ENCODE measurements around the gene UBR2. TPM values are rescaled to one million over a fixed set of nuclear protein-coding genes. Genes with fewer than 3 reads are reported as not detected.

UBR2 gene
- polyA plus RNA-seq, 3 donors from 2014 or later: 6.4 to 17.7 (median 10.6) TPM

DNA sequence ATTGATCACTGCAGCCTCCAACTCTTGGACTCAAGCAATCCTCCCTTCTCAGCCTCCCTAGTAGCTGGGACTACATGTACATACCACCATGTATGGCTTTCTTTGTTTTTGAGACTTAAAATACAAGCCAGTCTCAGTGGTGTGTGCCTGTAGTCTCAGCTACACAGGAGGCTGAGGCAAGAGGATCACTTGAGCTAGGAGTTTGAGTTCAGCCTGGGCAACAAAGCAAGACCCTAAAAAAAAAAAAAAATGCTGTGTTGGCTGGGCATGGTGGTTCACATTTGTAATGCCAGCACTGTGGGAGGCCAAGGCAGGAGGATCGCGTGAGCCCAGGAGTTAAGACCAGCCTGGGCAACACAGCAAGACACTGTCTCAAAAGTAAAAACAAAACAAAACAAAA is 51.7 kb downstream of the UBR2 start:
- no peak overlapping the region for H3K4me3 Mint-ChIP-seq
- DNase-seq: no peak
- H3K27me3 Mint-ChIP-seq (ENCODE audit: low read depth in 3 of 3): peaks cover 0 to 2% (median 0%) of the 10 kb centered on the region in 3 donors
- H3K9me3 Mint-ChIP-seq: no peaks in the 10 kb centered on the region
- peak overlapping the region in 2 of 6 donors; percentile 40 to 70 for H3K27ac Mint-ChIP-seq
- H3K36me3 Mint-ChIP-seq: peaks cover 6 to 12% (median 7%) of the 10 kb centered on the region in 3 donors
- H3K4me1 Mint-ChIP-seq: peaks cover 0 to 1% of the 10 kb centered on the region in 2 donors

DNA sequence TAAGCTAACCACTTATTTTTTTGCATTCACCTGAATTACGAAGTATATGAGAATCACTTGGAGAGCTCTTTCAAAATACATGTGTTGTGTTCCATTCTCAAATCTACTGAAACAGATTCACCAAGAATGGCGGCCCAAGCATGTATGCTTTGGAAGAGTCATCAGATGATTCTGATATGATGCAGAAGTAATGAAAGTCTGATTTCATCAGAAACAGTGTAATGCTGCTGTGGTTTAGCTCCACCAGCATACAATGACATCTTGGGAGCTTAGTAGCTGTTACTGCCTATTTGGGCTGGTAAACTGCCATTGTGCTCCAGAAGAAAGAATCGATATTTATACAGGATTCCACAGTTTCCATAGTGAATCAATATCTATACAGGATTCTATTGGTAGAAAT is 52.9 kb downstream of the UBR2 start:
- Mint-ChIP-seq H3K9me3 (no peaks in the 10 kb centered on the region), H3K27me3 (ENCODE audit: low read depth in 3 of 3) (peaks cover 0 to 2% (median 0%) of the 10 kb centered on the region in 3 donors), H3K36me3 (peaks cover 6 to 12% (median 12%) of the 10 kb centered on the region in 3 donors), H3K4me1 (peaks cover 0 to 1% of the 10 kb centered on the region in 2 donors), H3K27ac (no peak overlapping the region), H3K4me3 (no peak overlapping the region)
- no peak for DNase-seq

DNA sequence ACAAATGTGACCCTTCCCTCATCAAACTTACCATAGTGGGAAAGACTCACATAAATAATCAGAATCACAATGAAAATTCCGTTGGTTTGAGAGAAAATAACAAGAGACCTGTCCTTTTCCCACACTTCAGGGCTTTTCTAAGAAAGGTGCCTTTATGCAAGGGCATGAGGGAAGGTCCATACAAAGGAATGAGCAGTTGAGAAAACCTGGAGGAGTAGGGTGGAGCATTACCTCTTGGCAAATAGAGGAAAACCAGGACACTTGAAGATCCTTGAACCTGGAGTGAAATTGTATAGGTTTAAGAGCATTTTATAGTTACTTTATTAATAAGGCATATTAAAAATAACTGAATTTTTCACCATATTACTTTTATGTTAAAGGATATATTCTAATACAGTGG is 54.3 kb downstream of the UBR2 start:
- Mint-ChIP-seq H3K36me3 (peaks cover 4 to 13% (median 12%) of the 10 kb centered on the region in 3 donors), H3K4me1 (peaks cover 0 to 1% of the 10 kb centered on the region in 2 donors), H3K9me3 (no peaks in the 10 kb centered on the region), H3K4me3 (no peak overlapping the region), H3K27ac (no peak overlapping the region), H3K27me3 (ENCODE audit: low read depth in 3 of 3) (peaks cover 0 to 2% (median 0%) of the 10 kb centered on the region in 3 donors)
- DNase-seq: no peak

DNA sequence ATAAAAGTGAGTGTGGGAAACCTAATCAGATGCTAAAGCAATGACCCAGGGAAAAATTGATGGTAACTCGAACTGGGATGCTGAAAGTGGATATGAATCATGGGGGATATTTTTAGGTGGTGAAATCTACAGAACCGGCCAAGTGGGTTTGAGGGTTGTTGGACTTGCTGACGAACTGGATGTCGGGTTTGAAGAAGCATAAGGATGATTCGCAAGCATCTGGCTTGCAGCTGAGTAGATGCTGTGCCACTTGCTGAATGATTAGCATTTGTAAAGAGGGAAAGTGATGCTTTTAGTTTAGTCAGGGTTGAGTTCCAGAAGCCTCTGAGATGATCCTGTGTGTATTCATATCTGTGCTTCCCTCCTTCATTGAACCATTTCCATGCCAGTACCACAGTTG is 54.9 kb downstream of the UBR2 start:
- Mint-ChIP-seq H3K4me3 (no peak overlapping the region), H3K27me3 (ENCODE audit: low read depth in 3 of 3) (peaks cover 0 to 2% (median 0%) of the 10 kb centered on the region in 3 donors), H3K27ac (peak overlapping the region in 3 of 6 donors; percentile 8 to 14 (median 10)), H3K36me3 (peaks cover 3 to 12% (median 12%) of the 10 kb centered on the region in 3 donors), H3K4me1 (peaks cover 0 to 1% of the 10 kb centered on the region in 2 donors), H3K9me3 (no peaks in the 10 kb centered on the region)
- DNase-seq: no peak

DNA sequence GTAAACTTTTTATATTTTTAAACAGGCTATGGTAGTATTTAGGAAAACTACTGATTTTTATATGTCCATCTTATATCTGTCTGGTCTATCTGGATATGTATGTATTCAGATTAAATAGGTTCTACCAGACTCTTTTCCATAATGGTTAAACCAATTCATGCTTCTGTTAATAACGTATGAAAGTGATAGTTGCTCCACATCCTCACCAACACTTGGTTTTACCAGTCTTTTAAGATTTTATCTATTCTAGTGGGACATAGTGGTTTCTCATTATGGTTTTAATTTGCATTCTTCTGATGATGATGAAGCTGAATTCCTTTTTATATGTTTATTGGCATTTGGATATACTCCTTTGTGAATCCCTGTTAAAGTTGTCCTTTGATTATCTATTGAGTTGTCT is 56.1 kb downstream of the UBR2 start:
- DNase-seq: no peak
- no peak overlapping the region for H3K4me3 Mint-ChIP-seq
- H3K36me3 Mint-ChIP-seq: peaks cover 3 to 12% (median 12%) of the 10 kb centered on the region in 3 donors
- peaks cover 0 to 2% (median 0%) of the 10 kb centered on the region in 3 donors for H3K27me3 Mint-ChIP-seq (ENCODE audit: low read depth in 3 of 3)
- peaks cover 0 to 1% of the 10 kb centered on the region in 2 donors for H3K4me1 Mint-ChIP-seq
- no peaks in the 10 kb centered on the region for H3K9me3 Mint-ChIP-seq
- peak overlapping the region in 1 of 6 donors; percentile 11 for H3K27ac Mint-ChIP-seq

DNA sequence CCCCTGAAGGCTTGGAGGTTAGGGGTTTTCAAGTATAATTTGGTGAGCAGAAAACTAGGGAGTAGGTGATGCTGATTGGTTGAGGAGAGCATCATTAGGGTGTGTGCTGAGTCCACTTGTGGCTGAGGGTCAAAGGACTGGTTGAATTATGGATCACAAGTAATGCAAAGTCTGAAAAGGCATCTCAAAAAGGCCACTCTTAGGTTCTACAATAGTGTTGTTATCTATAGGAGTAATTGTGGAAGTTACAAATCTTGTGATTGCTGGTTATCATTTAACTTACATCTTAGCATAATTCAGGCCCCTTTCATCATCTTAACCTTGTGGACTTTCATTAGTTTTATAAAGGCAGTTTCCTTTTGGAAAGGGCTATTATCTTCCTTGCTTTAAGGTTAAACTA is 60.8 kb downstream of the UBR2 start:
- peak overlapping the region in 5 of 6 donors; percentile 16 to 77 (median 45) for H3K27ac Mint-ChIP-seq
- no peak for DNase-seq
- H3K4me1 Mint-ChIP-seq: peaks cover 1 to 23% of the 10 kb centered on the region in 2 donors
- no peak overlapping the region for H3K4me3 Mint-ChIP-seq
- H3K36me3 Mint-ChIP-seq: peaks cover 5 to 8% (median 7%) of the 10 kb centered on the region in 3 donors
- H3K27me3 Mint-ChIP-seq (ENCODE audit: low read depth in 3 of 3): no peaks in the 10 kb centered on the region
- H3K9me3 Mint-ChIP-seq: no peaks in the 10 kb centered on the region

DNA sequence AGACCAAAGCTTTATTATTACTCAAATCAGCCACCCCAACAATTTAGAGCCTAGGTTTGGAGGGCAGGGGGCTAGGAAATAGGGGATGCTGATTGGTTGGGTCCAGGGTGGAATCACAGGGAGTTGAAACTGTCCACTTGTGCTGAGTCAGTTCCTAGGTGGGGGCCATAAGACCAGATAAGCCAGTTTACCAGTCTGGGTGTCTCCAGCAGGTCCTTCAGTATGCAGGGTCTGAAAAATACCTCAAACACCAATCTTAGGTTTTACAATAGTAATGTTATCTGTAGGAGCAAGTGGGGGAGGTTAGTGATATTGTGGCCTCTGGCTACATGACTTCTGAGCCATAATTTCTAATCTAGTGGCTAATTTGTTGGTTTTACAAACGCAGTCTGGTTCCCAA is 63.2 kb downstream of the UBR2 start:
- H3K9me3 Mint-ChIP-seq: no peaks in the 10 kb centered on the region
- H3K27ac Mint-ChIP-seq: peak overlapping the region in 2 of 6 donors; percentile 43 to 76
- H3K4me3 Mint-ChIP-seq: no peak overlapping the region
- no peak for DNase-seq
- H3K36me3 Mint-ChIP-seq: peaks cover 0 to 12% (median 8%) of the 10 kb centered on the region in 3 donors
- peaks cover 6 to 38% of the 10 kb centered on the region in 2 donors for H3K4me1 Mint-ChIP-seq
- no peaks in the 10 kb centered on the region for H3K27me3 Mint-ChIP-seq (ENCODE audit: low read depth in 3 of 3)

DNA sequence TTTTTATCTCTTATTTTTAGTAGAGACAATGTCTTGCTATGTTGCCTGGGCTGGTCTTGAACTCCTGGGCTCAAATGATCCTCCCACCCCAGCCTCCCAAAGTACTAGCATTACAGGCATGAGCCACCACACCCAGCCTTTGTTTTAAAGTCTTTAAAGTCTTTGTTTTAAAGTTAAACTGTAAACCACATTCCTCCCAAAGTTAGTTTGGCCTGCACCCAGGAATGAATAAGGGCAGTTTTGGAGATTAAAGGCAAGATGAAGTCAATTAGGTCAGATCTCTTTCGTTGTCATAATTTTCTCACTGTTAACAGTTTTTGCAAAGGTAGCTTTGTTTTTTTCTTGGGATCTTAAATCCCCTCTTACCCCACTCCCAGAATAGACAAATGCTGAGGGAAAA is 63.8 kb downstream of the UBR2 start:
- DNase-seq: no peak
- no peaks in the 10 kb centered on the region for H3K27me3 Mint-ChIP-seq (ENCODE audit: low read depth in 3 of 3)
- peaks cover 0 to 18% (median 13%) of the 10 kb centered on the region in 3 donors for H3K36me3 Mint-ChIP-seq
- peaks cover 6 to 38% of the 10 kb centered on the region in 2 donors for H3K4me1 Mint-ChIP-seq
- H3K9me3 Mint-ChIP-seq: no peaks in the 10 kb centered on the region
- peak overlapping the region in 4 of 6 donors; percentile 4 to 70 (median 20) for H3K27ac Mint-ChIP-seq
- H3K4me3 Mint-ChIP-seq: no peak overlapping the region

DNA sequence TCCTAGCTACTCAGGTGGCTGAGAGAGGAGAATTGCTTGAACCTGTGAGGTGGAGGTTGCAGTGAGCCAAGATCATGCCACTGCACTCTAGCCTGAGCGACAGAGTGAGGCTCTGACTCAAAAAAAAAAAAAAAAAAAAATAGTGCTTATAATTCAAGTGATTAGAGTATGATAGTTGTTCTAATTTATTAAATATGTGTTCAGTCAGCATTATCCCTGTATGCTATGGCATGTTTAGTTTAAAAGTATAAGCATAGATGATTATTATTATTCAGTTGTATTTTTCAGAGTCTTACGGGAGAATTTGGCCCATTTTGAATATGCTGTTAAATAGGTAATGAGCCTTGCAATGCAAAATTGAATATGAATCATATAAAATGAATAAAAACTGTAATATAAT is 64.8 kb downstream of the UBR2 start:
- Mint-ChIP-seq H3K27ac (peak overlapping the region in 4 of 6 donors; percentile 17 to 68 (median 36)), H3K9me3 (no peaks in the 10 kb centered on the region), H3K36me3 (peaks cover 0 to 20% (median 13%) of the 10 kb centered on the region in 3 donors), H3K27me3 (ENCODE audit: low read depth in 3 of 3) (no peaks in the 10 kb centered on the region), H3K4me1 (peaks cover 6 to 38% of the 10 kb centered on the region in 2 donors), H3K4me3 (no peak overlapping the region)
- DNase-seq: no peak

DNA sequence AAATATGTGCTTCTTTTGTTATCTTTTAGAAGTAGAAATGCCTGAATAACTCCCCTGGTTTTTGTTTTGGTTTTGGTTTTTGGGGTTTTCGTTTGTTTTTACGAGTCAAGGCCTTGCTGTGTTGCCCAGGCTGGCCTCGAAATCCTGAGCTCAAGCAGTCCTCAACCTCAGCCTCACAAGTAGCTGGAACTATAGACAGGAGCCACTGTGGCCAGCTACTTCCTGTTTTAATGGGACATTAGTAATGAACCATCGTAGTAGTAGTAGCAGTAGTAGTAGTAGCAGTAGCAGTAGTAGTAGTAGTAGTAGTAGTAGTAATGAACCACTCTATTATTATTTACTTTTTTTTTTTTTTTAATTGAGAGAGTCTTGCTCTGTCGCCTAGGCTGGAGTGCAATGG is 66.0 kb downstream of the UBR2 start:
- peaks cover 0 to 23% (median 13%) of the 10 kb centered on the region in 3 donors for H3K36me3 Mint-ChIP-seq
- peak overlapping the region; percentile 83 to 96 (median 90) for H3K27ac Mint-ChIP-seq
- H3K27me3 Mint-ChIP-seq (ENCODE audit: low read depth in 3 of 3): no peaks in the 10 kb centered on the region
- peak overlapping the region in 2 of 5 donors; percentile 18 to 65 for H3K4me3 Mint-ChIP-seq
- peaks cover 6 to 38% of the 10 kb centered on the region in 2 donors for H3K4me1 Mint-ChIP-seq
- DNase-seq: peak in 2 of 3 donors; percentile 0 to 8
- H3K9me3 Mint-ChIP-seq: no peaks in the 10 kb centered on the region

DNA sequence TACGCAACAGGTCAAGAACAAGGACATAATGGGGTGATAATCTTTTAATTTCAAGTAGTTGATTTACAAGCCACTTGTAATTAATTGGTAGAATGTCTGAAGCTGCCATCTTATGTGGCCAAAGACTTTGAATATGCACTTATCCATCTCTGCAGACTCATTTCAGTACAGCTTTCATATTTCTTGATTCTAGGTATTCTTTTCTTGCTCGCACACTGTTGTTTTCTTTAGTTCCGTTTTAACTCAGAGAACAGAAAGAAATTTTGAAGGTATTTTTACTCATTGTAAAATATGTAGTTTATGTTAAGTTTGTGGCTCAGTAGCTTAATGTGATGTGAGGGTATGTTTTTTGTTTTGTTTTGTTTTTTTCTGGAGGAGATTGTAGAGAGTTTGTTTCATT is 73.9 kb downstream of the UBR2 start:
- Mint-ChIP-seq H3K9me3 (no peaks in the 10 kb centered on the region), H3K4me1 (peaks cover 1 to 6% of the 10 kb centered on the region in 2 donors), H3K27me3 (ENCODE audit: low read depth in 3 of 3) (peaks cover 0 to 6% (median 0%) of the 10 kb centered on the region in 3 donors), H3K27ac (peak overlapping the region in 3 of 6 donors; percentile 18 to 55 (median 38)), H3K36me3 (peaks cover 17 to 44% (median 29%) of the 10 kb centered on the region in 3 donors), H3K4me3 (no peak overlapping the region)
- no peak for DNase-seq

DNA sequence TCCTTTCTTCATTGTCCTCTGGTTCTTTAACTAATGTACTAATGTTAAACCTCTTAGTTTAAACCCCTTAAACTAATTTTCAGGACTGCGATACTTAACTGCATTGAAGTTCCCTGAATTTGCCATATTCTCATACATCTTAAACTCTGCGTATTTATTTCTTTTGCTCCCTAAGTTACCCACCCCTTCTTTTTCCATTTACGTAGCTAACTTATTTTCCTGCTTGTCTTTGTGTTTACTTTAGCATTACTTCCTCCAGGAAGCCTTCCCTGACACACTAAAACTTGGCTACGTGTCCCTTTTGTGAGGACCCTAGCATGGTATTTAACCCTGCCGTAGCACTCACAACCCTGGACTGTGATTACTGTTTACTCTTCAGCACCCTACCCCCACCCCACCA is 79.0 kb downstream of the UBR2 start:
- Mint-ChIP-seq H3K27me3 (ENCODE audit: low read depth in 3 of 3) (peaks cover 0 to 4% (median 0%) of the 10 kb centered on the region in 3 donors), H3K36me3 (peaks cover 7 to 38% (median 29%) of the 10 kb centered on the region in 3 donors), H3K27ac (peak overlapping the region in 1 of 6 donors; percentile 86), H3K9me3 (no peaks in the 10 kb centered on the region), H3K4me3 (no peak overlapping the region), H3K4me1 (peaks cover 1 to 6% of the 10 kb centered on the region in 2 donors)
- no peak for DNase-seq

DNA sequence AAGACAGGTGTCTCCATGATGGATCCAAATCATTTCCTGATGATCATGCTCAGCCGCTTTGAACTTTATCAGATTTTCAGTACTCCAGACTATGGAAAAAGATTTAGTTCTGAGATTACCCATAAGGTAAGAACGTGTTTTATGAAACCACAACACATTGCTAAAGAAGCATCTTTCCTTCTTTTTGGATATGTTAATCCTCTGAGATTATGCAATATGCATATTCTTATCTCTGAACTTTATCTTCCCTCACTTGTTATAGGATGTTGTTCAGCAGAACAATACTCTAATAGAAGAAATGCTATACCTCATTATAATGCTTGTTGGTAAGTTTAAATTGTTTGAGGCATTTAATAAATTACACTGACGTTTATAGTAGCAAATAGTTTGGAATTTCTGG is 80.4 kb downstream of the UBR2 start:
- no peak overlapping the region for H3K4me3 Mint-ChIP-seq
- peak overlapping the region in 1 of 6 donors; percentile 73 for H3K27ac Mint-ChIP-seq
- H3K27me3 Mint-ChIP-seq (ENCODE audit: low read depth in 3 of 3): peaks cover 0 to 4% (median 0%) of the 10 kb centered on the region in 3 donors
- H3K4me1 Mint-ChIP-seq: peaks cover 0 to 1% of the 10 kb centered on the region in 2 donors
- no peaks in the 10 kb centered on the region for H3K9me3 Mint-ChIP-seq
- H3K36me3 Mint-ChIP-seq: peaks cover 4 to 38% (median 27%) of the 10 kb centered on the region in 3 donors
- DNase-seq: no peak

DNA sequence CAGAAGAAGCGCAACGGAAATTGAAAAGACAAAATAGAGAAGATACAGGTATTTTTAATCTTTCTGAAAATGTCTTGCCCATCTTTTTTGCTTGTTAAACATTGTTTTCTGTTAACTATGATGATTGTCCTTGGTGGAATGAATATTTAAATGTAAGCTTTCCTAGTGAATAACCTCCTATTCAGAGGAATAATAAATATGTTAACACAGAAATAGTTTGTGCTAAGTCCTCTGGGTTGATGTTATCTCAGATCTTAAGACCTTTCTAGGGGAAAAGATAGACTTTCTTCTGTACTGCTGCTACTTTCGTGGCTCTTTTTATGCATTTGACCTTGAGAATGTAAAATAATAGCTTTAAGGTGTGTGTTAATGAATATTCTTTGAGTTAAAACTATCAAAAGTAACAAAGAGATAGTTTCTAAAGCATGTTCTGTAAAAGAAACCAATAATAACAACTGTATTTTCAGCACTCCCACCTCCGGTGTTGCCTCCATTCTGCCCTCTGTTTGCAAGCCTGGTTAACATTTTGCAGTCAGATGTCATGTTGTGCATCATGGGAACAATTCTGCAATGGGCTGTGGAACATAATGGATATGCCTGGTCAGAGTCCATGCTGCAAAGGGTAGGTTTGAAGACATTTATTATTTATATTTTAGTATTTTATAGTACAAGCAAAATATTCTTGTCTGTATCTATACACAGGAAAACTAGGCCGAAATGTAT is 88.4 kb downstream of the UBR2 start:
- no peaks in the 10 kb centered on the region for H3K9me3 Mint-ChIP-seq
- H3K36me3 Mint-ChIP-seq: peaks cover 15 to 46% (median 36%) of the 10 kb centered on the region in 3 donors
- DNase-seq: no peak
- no peak overlapping the region for H3K27ac Mint-ChIP-seq
- H3K4me3 Mint-ChIP-seq: no peak overlapping the region
- no peaks in the 10 kb centered on the region for H3K4me1 Mint-ChIP-seq
- H3K27me3 Mint-ChIP-seq (ENCODE audit: low read depth in 3 of 3): no peaks in the 10 kb centered on the region

Measured in immature natural killer cell (primary cell).